ENCODE measurements around the gene PIK3CD.
"Not testable (repeated sequence)": the region's sequence is repeated elsewhere in the genome, so short reads cannot be mapped to it uniquely, and the experiment has no call there.

Gene PIK3CD

DNA sequence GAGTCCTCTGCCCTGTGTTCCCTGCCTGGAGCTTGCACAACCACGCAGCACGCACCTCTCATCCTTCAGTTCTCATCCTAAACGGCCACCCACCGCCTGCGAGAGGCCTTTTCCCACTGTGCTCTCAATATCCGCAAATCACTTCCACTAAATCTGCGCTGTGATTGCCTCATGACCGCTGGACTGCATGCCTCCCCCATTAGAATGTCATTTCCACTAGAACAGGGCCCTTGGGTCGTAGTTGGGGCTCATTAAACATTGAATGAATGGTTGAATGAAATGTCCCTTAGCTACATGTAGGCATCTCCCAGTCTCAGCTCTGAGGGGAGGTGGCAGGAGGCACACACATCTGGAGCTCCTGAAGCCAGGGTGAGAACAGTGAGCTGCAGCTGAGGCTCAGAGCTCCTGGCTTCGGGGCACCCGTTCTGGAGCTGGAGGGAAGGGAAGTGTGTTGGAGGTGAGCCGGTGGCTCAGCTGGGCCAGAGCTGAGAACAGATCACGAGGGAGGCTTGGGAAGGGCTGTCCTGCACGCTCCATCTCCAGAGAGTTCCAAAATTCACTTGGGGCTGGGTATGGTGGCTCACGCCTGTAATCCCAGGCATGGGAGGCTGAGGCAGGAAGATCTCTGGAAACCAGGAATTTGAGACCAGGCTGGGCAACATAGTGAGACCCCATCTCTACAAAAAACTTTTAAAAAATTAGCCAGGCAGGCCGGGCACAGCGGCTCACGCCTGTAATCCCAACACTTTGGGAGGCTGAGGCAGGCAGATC, 32.4 kb upstream of the PIK3CD start:
- no peak overlapping the region for H3K4me3 ChIP-seq (ENCODE audit: low read depth, low read length)

GRCh38 chr1:9621032-9621431, 30.5 kb upstream of the PIK3CD start:
- H3K4me3 ChIP-seq (ENCODE audit: low read depth, low read length): no peak overlapping the region

- H3K4me3 ChIP-seq (ENCODE audit: low read depth, low read length): no peak overlapping the region
Observed at GRCh38 chr1:9624081-9624480, 27.4 kb upstream of the PIK3CD start.

DNA sequence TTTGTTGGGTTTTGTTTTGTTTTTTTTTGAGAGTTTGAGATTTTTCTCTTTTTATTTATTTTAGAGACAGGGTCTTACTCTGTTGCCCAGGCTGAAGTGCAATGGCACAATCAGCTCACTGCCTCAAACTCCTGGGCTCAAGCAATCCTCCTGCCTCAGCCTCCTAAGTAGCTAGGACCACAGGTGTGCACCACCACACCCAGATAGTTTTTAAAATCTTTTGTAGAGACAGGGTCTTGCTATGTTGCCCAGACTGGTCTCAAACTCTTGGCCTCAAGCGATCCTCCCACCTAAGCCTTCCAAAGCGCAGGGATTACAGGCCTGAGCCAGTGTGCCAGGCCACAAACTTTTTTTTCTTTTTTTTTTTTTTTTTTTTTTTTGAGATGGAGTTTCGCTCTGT, 26.5 kb upstream of the PIK3CD start:
- H3K4me3 ChIP-seq (ENCODE audit: low read depth, low read length): not testable (repeated sequence)

- no peak overlapping the region for H3K4me3 ChIP-seq (ENCODE audit: low read depth, low read length)
Observed at GRCh38 chr1:9626201-9626608, 25.3 kb upstream of the PIK3CD start.

- H3K4me3 ChIP-seq (ENCODE audit: low read depth, low read length): no peak overlapping the region
Observed at GRCh38 chr1:9628541-9629444, 22.7 kb upstream of the PIK3CD start.

DNA sequence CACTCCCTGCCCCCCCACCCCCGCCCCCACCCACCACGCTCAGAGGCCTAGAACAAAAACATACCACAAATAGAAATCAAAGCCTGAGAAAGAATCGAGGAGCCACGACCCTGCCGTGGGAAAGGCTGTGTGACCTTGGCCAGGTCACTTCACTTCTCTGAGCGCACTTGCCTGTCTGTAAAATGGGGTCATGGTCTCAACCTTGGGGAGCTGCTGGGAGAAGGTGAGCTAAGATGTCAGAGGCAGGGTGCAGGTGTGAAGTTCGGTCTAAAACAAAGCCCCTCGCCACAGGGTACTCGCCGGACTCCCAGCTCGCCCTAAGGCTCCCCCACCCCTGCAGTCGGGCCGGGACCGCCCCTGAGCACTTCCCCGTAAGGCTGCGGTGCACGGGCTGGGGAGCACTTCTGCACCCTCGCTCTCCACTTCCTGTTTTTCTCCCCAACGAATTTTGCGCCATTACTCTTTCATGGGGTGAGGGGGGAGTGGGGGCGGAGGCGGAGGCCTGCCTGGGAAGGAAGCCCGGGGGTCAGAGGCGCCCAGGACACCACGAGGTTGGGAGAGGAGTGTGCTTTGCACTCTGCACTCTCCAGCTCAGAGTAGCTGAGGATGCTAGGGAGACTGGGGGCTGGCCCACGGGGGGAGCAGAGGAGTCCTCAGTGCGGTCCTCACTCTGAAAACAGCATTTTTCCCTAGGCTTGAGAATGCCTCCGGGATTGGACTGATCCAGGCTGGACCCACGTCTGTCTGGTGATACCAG, 21.9 kb upstream of the PIK3CD start:
- H3K4me3 ChIP-seq (ENCODE audit: low read depth, low read length): no peak overlapping the region

DNA sequence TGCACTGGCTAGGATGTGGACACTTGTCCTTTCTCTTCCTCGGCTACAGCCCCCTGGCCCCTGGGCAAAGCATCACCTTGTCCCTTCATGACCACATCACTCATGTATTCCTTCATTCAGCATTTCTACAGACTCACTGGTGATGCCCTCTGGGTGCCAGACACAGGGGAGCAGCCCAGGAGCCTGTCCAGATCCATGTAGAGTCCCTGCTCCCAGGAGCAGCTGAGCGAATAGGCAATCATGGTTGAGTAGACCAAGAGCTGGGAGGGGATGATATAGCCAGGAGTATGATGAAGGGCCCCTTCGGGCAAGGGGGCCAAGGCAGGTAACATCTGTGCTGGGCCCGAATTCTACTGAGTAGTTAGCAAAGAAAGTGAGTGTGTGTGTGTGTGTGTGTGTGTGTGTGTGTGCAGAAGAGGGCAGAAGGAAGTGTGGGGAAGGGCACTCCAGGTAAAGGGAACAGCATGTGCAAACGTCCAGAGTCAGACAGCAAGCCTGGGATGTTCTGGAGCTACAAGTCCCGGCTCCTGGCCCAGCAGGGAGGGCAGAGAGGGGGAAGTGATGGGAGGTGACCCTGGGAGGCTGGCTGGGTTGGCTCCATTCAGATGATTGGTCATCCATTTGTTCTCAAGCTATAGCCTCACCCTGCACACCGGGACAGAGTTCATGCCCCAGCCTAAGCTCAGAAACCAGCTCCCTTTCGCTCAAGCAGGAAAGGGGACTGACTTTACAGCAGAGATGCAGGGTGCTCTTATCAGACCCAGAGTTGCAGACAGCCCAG, 21.0 kb upstream of the PIK3CD start:
- no peak overlapping the region for H3K4me3 ChIP-seq (ENCODE audit: low read depth, low read length)

GRCh38 chr1:9631613-9632012, 19.9 kb upstream of the PIK3CD start:
- H3K4me3 ChIP-seq (ENCODE audit: low read depth, low read length): no peak overlapping the region

DNA sequence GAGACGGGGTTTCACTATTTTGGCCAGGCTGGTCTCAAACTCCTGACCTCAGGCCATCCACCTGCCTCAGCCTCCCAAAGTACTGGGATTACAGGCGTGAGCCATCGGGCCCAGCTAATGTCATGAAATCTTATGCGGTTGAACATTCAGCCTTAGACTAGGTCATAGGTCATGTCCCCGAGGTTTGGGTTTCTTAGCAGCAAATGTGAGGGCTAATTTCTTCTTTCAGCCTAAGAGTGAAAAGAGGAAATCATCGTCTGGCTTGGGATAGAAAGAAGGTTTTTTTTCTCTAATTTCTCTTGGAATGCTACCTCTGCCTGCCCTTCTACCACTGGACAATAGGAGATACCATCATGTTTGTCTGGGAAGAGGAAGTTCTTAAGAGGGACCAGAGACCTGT, 18.0 kb upstream of the PIK3CD start:
- no peak overlapping the region for H3K4me3 ChIP-seq (ENCODE audit: low read depth, low read length)

DNA sequence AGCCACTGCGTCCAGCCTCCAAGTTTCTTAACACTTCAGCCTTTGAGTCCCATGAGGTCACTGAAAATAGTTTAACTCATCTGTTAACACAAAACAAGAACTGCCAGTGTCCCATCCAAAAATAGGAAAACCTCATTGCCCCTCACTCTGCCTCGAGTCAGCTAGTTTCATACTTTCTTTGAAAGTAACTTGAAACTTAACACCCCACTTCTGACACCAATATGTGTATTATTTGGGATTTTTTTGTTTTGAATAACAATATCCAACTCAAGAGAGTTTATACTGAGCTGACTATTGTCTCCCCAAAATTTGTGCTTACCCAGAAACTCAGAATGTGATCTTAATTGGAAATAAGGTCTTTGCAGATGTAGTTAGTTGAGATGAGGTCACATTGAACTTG, 16.9 kb upstream of the PIK3CD start:
- H3K4me3 ChIP-seq (ENCODE audit: low read depth, low read length): no peak overlapping the region

GRCh38 chr1:9639227-9639626, 12.3 kb upstream of the PIK3CD start:
- H3K4me3 ChIP-seq (ENCODE audit: low read depth, low read length): no peak overlapping the region

DNA sequence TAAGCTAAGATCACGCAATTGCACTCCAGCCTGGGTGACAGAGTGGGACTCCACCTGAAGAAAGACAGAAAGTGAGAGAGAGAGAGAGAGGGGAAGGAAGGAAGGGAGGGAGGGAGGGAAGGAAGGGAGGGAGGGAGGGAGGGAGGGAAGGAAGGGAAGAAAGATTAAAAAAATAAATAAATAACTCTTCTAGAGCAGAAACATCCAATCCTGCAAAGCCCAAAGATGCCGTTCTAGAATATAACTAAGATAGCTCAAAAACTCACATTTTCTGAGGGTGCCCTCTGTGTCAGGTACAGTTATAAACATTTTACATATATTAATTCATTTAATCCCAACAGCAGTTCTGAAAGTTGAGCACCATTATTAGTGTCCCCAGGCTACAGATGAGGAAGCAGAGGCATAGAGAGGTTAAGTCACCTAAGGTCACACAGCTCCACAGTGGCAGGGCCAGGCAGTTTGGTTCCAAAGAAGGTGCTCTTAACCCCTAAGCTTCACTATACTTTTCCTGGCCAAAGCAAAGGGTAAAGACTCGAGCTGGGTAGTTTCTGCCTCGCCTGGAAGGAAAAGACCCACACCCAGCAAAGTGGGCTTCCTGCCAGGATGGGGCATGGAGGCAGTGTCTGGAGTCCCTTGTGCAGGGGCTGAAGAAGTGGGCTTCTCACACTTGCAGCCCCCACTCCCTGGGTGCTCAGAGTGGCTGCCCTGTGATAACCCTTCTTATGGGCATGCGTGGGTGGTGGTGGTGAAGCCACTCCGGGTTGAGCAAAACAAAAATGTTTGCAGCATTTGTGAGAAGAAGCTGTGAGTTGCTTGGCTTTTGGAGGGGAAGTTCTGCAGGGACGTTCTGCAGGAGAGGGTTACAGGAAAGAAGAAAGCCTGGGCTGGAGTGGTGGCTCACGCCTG, 7.9 kb upstream of the PIK3CD start:
- H3K4me3 ChIP-seq (ENCODE audit: low read depth, low read length): no peak overlapping the region

GRCh38 chr1:9646037-9646436, 5.5 kb upstream of the PIK3CD start:
- H3K4me3 ChIP-seq (ENCODE audit: low read depth, low read length): no peak overlapping the region

- H3K4me3 ChIP-seq (ENCODE audit: low read depth, low read length): no peak overlapping the region
Observed at GRCh38 chr1:9648171-9648570, 3.4 kb upstream of the PIK3CD start.

- no peak overlapping the region for H3K4me3 ChIP-seq (ENCODE audit: low read depth, low read length)
Observed at GRCh38 chr1:9649769-9650168, 1.8 kb upstream of the PIK3CD start.

- peak overlapping the region; percentile 48 for H3K4me3 ChIP-seq (ENCODE audit: low read depth, low read length)
Observed at GRCh38 chr1:9651220-9651564, 339 bp upstream of the PIK3CD start.

DNA sequence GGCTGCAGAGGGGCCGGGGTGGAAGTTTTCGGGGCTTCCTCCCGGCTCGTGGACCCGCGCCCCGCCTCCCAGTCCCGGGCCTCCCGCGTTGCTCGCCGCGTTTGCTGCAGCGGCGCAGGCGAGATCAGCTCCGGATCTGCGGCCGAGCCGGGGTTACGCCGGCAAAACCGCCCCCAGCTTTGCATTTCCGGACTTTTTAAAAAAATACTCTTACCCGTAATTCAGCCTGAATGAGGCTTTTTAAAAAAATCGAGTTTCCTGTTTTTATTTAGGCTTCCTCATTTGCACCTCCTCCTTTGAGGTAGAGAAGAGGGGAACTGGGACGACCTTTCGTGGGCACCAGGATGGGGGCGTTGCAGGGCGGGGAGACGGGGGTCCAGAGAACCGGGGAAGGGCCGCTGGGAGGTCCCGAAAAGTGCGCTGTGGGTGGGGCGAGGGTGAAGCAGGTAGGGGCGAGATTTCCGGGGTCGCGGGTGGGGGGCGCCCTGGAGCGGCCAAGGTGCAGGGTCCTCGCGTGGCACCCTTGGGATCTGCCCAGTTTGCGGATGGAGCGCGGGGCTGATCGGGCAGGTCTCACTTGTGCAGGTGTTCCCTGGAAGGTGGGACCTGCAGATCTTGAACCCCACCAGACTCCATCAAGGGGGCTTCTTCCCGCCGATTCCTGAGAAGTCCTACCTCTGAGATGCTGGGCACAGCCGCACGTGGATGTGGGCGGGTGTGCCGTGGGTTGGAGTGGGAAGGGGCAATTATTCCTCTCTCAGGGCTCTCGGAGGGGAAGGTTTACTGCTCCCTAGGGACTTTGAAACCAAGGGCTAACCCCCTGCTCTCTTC, 1.1 kb downstream of the PIK3CD start:
- H3K4me3 ChIP-seq (ENCODE audit: low read depth, low read length): peak overlapping the region; percentile 48

GRCh38 chr1:9653210-9653490, 1.6 kb downstream of the PIK3CD start:
- no peak overlapping the region for H3K4me3 ChIP-seq (ENCODE audit: low read depth, low read length)
